ENCODE measurements around the gene CCDC148.

CCDC148 gene

DNA sequence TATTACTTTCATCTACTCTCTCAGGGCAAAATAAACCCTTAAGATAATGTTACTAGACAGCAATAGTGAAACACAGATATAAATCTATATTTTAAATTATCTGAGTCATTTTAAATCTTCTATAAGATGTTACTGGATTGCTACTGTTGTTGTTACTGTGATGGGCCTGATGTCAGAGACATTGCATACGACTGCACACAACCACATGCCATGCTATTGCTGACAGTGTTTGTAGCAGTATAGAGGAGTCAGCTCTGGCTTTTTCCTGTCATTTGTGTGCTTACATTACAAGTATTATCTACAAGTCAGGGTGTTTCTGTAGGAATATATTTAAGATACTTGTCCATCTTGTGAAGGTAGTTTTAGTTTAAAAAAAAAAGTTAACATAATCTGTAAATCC lies 63.9 kb downstream of the CCDC148 start:
- Mint-ChIP-seq H3K9me3 (no peaks in the 10 kb centered on the region), H3K4me1 (peaks cover 16% of the 10 kb centered on the region)

GRCh38 chr2:158391876-158392275 lies 64.7 kb downstream of the CCDC148 start:
- H3K27ac Mint-ChIP-seq, result no peak overlapping the region
- TF ChIP-seq CTCF (IDR thresholded peaks at IDR 0.05; ENCODE audit: unreplicated experiment in 3 of 3), result no peak
- H3K9me3 Mint-ChIP-seq, result no peaks in the 10 kb centered on the region
- no peak overlapping the region for H3K4me3 Mint-ChIP-seq
- H3K36me3 Mint-ChIP-seq (ENCODE audit: low read depth), result no peaks in the 10 kb centered on the region
- no peaks in the 10 kb centered on the region for H3K27me3 Mint-ChIP-seq (ENCODE audit: low read depth)
- H3K4me1 Mint-ChIP-seq, result peaks cover 16% of the 10 kb centered on the region

More for the DNA sequence above, 63.9 kb downstream of the CCDC148 start:
- Mint-ChIP-seq H3K36me3 (ENCODE audit: low read depth) (no peaks in the 10 kb centered on the region), H3K4me3 (no peak overlapping the region), H3K27me3 (ENCODE audit: low read depth) (no peaks in the 10 kb centered on the region), H3K27ac (no peak overlapping the region)
- no peak for TF ChIP-seq CTCF (IDR thresholded peaks at IDR 0.05; ENCODE audit: unreplicated experiment in 3 of 3)

GRCh38 chr2:158391361-158391760 lies 65.2 kb downstream of the CCDC148 start:
- peaks cover 16% of the 10 kb centered on the region for H3K4me1 Mint-ChIP-seq
- H3K36me3 Mint-ChIP-seq (ENCODE audit: low read depth), result no peaks in the 10 kb centered on the region
- no peak overlapping the region for H3K4me3 Mint-ChIP-seq
- no peaks in the 10 kb centered on the region for H3K9me3 Mint-ChIP-seq
- H3K27ac Mint-ChIP-seq, result no peak overlapping the region
- TF ChIP-seq CTCF (IDR thresholded peaks at IDR 0.05; ENCODE audit: unreplicated experiment in 3 of 3), result no peak
- H3K27me3 Mint-ChIP-seq (ENCODE audit: low read depth), result no peaks in the 10 kb centered on the region

DNA sequence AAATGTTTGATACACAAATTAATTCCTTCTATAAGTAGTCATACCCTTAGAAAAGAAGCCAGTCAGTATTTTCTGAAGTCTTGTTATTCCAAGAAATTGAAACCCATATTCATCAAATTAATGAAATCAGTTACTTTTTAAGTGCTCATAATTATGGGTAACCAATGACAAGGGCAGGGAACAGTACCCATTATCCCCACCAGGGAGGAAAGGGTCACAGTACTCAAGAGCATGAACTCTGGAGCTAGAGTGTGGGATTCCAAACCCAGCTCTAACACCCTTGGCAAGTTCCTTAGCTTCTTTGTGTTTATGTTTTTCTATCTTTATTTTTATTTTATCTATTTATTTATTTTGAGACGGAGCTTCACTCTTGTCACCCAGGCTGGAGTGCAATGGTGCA lies 68.4 kb downstream of the CCDC148 start:
- Mint-ChIP-seq H3K27ac (no peak overlapping the region), H3K9me3 (no peaks in the 10 kb centered on the region), H3K27me3 (ENCODE audit: low read depth) (no peaks in the 10 kb centered on the region), H3K4me3 (no peak overlapping the region), H3K36me3 (ENCODE audit: low read depth) (no peaks in the 10 kb centered on the region), H3K4me1 (no peaks in the 10 kb centered on the region)
- no peak for TF ChIP-seq CTCF (IDR thresholded peaks at IDR 0.05; ENCODE audit: unreplicated experiment in 3 of 3)

- Mint-ChIP-seq H3K9me3 (peaks cover 7% of the 10 kb centered on the region), H3K4me3 (no peak overlapping the region), H3K27me3 (ENCODE audit: low read depth) (no peaks in the 10 kb centered on the region), H3K36me3 (ENCODE audit: low read depth) (no peaks in the 10 kb centered on the region), H3K4me1 (no peaks in the 10 kb centered on the region), H3K27ac (no peak overlapping the region)
- TF ChIP-seq CTCF (IDR thresholded peaks at IDR 0.05; ENCODE audit: unreplicated experiment in 3 of 3), result no peak
These were observed 70.9 kb downstream of the CCDC148 start for GRCh38 chr2:158385646-158386045.

- H3K27ac Mint-ChIP-seq, result no peak overlapping the region
- H3K4me3 Mint-ChIP-seq, result no peak overlapping the region
- no peak for TF ChIP-seq CTCF (IDR thresholded peaks at IDR 0.05; ENCODE audit: unreplicated experiment in 3 of 3)
- no peaks in the 10 kb centered on the region for H3K4me1 Mint-ChIP-seq
- H3K27me3 Mint-ChIP-seq (ENCODE audit: low read depth), result no peaks in the 10 kb centered on the region
- peaks cover 6% of the 10 kb centered on the region for H3K36me3 Mint-ChIP-seq (ENCODE audit: low read depth)
- H3K9me3 Mint-ChIP-seq, result peaks cover 7% of the 10 kb centered on the region
These were observed 74.6 kb downstream of the CCDC148 start for GRCh38 chr2:158381978-158382377.

All from nephron (organoid).